Dermis microvascular lymphatic vessel endothelial cell (primary cell): ENCODE data around the gene MBD2. TPM values are rescaled to one million over a fixed set of nuclear protein-coding genes. Genes with fewer than 3 reads are reported as not detected.
"Not testable (repeated sequence)": the region's sequence is repeated elsewhere in the genome, so short reads cannot be mapped to it uniquely, and the experiment has no call there.

Experiments used
- DNase-seq, 2 donors: peaks; one replicate each; pipeline versions ENCODE4 v3.0.0 to v3.0.0-alpha.2; 2010; ENCODE audit warnings: low read depth in 2 of 2
- total RNA-seq: library from RNA; depleted of rRNA; stranded (reverse); fragments of >200 nt; gene quantifications from 2 replicates; pipeline ENCODE4 v1.2.1, GENCODE V29; 2014

MBD2 gene, protein sequence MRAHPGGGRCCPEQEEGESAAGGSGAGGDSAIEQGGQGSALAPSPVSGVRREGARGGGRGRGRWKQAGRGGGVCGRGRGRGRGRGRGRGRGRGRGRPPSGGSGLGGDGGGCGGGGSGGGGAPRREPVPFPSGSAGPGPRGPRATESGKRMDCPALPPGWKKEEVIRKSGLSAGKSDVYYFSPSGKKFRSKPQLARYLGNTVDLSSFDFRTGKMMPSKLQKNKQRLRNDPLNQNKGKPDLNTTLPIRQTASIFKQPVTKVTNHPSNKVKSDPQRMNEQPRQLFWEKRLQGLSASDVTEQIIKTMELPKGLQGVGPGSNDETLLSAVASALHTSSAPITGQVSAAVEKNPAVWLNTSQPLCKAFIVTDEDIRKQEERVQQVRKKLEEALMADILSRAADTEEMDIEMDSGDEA
- 21.2 and 22.6 TPM in 2 replicates for total RNA-seq

GRCh38 chr18:54224379-54225014 is at the start of gene MBD2:
MBD2 (minus strand) TSS chr18:54224669; CDS start chr18:54224559, 110 bp downstream.
- peak; percentile 89 to 97 for DNase-seq

GRCh38 chr18:54269893-54270844 is 45.7 kb upstream of the MBD2 start:
- peak; percentile 43 to 59 for DNase-seq

GRCh38 chr18:54268751-54269150 is 44.3 kb upstream of the MBD2 start:
- DNase-seq = no peak

DNA sequence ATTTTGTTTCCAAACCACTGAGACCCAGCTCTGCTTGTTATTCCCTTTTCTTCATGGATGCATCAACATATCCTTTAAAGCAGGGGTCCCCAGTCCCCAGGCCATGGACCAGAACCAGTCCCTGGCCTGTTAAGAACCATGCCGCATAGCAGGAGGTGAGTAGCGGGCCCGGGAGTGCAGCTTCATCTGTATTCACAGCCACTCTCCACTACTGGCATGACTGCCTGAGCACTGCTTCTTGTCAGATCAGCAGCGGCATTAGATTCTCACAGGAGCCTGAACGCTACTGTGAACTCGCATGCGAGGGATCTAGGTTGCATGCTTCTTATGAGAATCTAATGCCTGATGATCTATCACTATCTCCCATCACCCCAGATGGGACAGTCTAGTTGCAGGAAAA is 43.2 kb upstream of the MBD2 start:
- no peak for DNase-seq

DNA sequence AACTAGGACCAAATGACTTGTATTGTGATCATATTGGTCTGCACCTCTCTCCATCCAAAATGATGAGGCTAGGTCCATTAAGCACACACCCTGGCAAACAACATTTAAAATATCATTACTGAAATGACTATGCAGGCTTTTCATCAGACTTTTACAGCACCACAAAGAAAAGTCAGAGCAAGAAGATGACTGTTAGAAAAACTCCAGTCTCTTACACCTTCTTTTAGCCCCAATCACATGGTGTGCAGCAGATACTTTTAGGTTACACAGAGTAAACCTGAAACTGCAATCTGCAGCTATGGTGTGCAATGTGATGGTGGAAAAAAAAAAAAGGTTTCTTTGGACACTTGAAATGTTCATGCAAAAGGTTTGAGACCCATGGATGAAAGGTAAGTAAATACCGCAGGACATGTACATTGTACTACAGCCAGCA is 39.5 kb upstream of the MBD2 start:
- no peak for DNase-seq

GRCh38 chr18:54261894-54262293 is 37.4 kb upstream of the MBD2 start:
- no peak for DNase-seq

DNA sequence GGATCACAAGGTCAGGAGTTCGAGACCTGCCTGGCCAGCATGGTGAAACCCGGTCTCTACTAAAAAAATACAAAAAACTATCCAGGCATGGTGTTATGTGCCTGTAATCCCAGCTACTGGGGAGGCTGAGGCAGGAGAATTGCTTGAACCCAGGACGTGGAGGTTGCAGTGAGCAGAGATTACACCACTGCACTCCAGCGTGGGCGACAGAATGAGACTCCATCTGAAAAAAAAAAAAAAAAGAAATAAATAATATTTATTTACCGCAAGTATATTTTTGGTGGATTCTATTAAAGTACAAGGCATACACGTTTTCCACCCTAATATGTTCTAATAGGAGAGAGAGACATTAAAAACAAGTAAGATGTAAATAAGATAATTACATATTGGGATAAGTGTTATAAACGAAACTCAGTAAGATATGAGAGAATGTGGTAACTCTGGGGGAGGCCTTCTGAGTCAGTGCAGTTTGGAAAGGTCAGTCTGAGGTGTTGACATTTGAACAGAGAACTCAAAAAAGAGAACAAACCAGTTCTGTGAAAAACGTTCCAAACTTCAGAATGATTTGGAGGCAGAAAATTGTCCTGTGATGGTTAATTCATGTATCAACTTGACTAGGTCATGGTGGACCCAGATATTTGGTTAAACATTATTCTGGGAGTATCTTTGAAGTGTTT is 36.1 kb upstream of the MBD2 start:
- DNase-seq = no peak

GRCh38 chr18:54257818-54258217 is 33.3 kb upstream of the MBD2 start:
- not testable (repeated sequence) for DNase-seq

GRCh38 chr18:54257015-54257414 is 32.5 kb upstream of the MBD2 start:
- no peak for DNase-seq

DNA sequence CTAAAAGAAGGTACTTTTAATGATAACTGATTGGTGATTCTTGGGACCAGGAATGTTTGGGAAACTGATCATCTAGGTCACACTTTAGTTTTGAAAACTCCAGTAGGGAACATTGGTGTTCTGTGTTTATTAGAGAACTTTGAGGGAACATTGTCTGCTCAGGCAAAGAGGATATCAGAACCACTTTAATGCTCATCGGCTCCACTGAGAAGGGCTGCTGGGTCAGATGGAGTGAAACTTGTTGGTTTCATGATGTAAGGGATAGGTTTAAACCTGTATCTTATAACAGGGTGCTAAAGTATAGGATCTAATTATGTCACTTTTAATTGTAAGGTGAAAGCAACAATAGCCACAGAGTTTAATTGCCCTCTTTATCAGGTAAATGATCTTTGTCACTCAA is 30.7 kb upstream of the MBD2 start:
- no peak for DNase-seq

DNA sequence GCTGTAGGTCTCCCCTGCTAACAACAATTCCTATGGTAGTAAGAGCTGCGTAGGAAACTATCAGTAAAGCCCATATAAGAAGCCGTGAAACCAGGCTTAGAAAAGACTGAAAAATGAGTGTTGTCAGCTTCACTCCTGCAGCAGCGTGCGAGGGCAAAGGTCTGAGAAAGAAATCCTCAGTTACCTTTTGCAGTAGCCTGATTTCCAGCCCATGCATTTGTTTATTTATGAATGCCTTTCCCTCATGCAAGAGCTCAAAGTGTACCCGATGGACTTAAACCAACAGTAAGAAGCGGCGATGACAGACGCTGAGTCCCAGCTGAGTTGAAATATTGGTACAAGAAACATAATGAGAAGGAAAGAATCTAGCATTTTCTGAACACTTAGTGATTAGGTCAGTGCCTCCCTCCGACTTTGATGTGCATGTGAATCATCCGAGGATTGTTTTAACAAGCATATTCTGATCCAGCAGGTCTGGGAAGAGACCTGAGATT is 29.8 kb upstream of the MBD2 start:
- DNase-seq = no peak

DNA sequence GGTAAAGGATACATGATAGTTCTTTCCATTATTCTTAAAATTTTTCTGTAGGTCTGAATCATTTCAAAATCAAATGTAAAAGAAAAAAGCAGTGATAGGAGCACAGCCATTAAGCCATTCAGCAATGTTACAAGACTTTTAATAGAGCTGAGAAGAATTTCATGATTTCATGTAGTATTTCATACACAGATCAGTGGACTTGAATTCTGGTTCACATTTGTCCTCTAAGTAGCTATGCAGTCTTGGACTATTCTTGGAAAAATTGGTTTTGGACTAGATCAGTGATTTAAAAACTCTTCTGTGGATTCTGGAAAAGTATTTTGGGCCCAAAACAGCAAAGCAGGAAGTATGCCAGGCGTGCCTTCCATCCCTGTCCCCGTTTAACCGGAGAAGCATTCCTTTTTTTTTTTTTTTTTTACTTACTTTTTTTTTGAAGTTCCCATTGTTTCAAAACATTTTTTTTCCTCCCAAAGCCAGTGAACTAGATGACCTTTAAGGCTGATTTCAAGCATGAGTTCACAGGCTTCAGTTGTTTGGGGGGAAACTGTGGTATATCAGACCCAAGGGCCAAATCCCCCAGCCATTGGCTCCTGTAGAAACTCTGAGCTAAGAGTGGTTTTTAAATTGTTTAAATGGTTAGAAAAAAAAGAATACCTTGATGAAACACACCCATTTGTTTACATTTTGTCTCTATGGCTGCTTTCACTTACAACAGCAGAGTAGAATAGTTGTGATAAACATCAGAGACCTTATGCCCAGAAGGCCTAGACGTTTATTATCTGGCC is 27.3 kb upstream of the MBD2 start:
- no peak for DNase-seq

- DNase-seq = peak in 1 of 2 donors; percentile 42
Measured at GRCh38 chr18:54250846-54251261, 26.4 kb upstream of the MBD2 start.

- no peak for DNase-seq
Measured at GRCh38 chr18:54247511-54248175, 23.2 kb upstream of the MBD2 start.

DNA sequence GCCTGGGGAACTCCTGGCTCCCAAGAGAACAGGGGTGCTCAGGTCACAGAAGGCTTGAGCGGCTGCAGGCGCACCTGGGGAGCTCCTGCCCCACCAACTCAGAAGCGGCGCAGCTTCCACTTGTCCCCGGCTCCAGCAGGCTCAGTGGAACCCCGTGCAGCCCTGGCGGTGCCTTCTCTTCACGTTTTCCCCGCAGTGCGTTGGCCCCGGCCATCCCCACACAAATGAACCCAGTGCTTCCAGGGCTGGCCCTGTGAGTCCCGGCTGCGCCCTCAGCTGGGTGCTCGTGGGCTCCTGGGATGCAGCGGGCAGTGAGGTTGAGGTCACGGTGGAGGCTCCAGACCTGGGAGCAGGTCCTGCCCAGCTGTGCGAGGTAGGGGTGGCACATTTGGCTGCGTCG is 17.9 kb upstream of the MBD2 start:
- no peak for DNase-seq

DNA sequence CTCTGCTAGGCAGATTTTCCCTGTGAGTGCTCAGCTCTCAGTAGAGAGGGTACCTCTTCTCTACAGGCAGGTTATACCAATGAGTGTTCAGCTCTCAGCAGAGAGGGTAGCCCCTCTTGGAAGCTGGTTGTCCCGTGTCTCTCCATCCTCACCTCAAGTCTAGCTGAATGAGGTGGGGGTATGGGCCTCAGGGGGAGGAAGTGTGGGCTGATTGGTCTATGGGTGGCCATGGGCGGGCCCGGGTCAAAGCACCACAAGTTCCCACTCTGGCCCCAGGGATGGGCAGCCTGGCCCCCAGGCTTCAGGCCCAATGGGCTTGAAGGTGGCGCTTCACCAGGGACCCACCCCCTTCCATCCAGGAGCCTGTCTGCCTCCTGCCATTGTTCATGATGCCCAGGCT is 17.0 kb upstream of the MBD2 start:
- no peak for DNase-seq

DNA sequence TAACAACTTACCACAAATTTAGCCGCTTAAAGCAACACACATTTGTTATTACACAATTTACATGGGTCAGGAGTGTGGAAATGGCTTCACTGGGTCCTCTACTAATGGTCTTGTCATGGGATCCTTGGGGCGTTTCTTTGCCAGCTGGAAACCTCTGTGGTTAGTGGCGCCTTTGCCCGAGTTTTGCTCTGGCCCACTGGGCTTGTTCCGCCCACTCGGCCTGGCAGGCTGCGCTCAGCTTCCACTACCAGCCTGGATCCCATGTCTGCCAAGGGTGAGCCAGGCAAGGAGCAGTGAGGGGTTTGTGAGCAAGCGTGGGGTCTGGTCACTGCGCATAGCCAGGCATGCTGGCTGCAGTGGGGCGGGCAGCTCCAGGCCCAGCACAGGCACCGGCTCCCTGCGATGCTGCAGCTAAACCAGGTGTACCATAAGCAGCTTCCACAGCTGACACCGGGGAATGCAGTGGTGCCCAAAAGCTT is 16.2 kb upstream of the MBD2 start:
- DNase-seq = no peak

DNA sequence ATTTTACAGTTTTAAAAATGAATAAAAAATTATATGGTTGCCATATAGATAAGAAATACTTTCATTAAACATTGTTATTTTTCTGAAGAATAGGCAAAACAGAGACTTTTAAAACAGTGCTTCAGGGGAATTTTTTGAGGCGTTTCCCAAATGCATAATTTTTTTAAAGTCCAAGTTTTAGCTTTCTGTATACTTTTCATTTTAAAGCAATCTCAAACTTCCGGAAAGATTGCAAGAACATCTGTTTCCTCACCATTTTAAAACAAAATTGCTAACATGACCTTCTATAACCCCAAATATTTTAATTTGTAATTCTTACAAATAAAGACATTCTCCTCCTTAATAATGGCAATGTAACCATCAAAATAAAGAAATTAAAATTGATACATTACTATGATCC is 15.1 kb upstream of the MBD2 start:
- DNase-seq = peak in 1 of 2 donors; percentile 13

GRCh38 chr18:54239091-54239490 is 14.6 kb upstream of the MBD2 start:
- peak in 1 of 2 donors; percentile 6 for DNase-seq
